Ectodermal cell (in vitro differentiated cells): ENCODE results near the gene RIT2.

Experiments
- H3K27ac ChIP-seq: 2 replicates; pipeline ENCODE4 v1.7.0; 2013; ENCODE audit warnings: mild to moderate bottlenecking, low read depth, low read length; ENCODE audit not compliant: insufficient read depth, poor library complexity, severe bottlenecking
- H3K27me3 ChIP-seq: 2 replicates; pipeline ENCODE4 v1.7.0; 2013; ENCODE audit warnings: mild to moderate bottlenecking, low read length; ENCODE audit not compliant: insufficient read depth, control insufficient read depth, poor library complexity, severe bottlenecking
- H3K36me3 ChIP-seq: one replicate; pipeline ENCODE4 v1.7.0; 2013; ENCODE audit warnings: low read length; ENCODE audit not compliant: control insufficient read depth, insufficient read depth
- H3K4me1 ChIP-seq: one replicate; pipeline ENCODE4 v1.7.0; 2013; ENCODE audit warnings: low read length; ENCODE audit not compliant: control insufficient read depth, insufficient read depth
- H3K4me3 ChIP-seq: 2 replicates; pipeline ENCODE4 v1.7.0; 2013; ENCODE audit warnings: low read depth, low read length, control low read depth; ENCODE audit not compliant: insufficient read depth
- H3K9me3 ChIP-seq: 2 replicates; pipeline ENCODE4 v1.7.0; 2013; ENCODE audit warnings: mild to moderate bottlenecking, low read length, moderate library complexity; ENCODE audit not compliant: control insufficient read depth
- WGBS, 2 experiments: methylation state at CpG; one replicate each; pipeline ENCODE4 v1.1.7; 2013; ENCODE audit warnings: missing lambda C conversion rate in 2 of 2; 5-methylcytosine and 5-hydroxymethylcytosine counted together

The RIT2 gene

GRCh38 chr18:42872838-42873237 lies 242.6 kb downstream of the RIT2 start:
- 91 to 100% methylated on average over 2 of the region's 2 CpGs for WGBS, 2 experiments
- Histone ChIP-seq H3K9me3 (no peaks in the 10 kb centered on the region), H3K4me3 (no peak overlapping the region), H3K27ac (no peak overlapping the region), H3K27me3 (no peaks in the 10 kb centered on the region), H3K4me1 (no peaks in the 10 kb centered on the region), H3K36me3 (no peaks in the 10 kb centered on the region)

GRCh38 chr18:42864876-42865275 lies 250.6 kb downstream of the RIT2 start:
- no peak overlapping the region for H3K4me3 ChIP-seq
- no peaks in the 10 kb centered on the region for H3K4me1 ChIP-seq
- H3K27ac ChIP-seq, result no peak overlapping the region
- no peaks in the 10 kb centered on the region for H3K36me3 ChIP-seq
- no peaks in the 10 kb centered on the region for H3K27me3 ChIP-seq
- H3K9me3 ChIP-seq, result no peaks in the 10 kb centered on the region

DNA sequence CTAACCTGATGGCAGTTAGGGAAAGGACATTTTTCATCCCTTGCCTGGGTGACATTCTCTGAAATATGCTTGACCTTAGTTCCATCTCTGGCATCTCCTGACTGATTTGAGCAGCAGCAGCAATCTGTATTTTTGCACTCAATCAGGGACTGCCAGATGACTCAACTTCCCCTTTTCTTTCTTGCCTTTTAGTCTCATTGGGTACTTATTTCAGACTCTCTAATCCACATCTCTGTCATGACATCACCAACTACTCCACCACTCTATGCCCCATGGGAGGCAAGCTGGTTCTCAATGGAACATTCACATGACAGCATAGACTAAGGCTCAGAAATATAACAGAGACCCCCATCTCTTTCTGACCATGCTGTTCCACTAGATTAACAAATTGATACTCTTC lies 254.2 kb downstream of the RIT2 start:
- no peak overlapping the region for H3K27ac ChIP-seq
- H3K27me3 ChIP-seq, result no peaks in the 10 kb centered on the region
- H3K4me3 ChIP-seq, result no peak overlapping the region
- no peaks in the 10 kb centered on the region for H3K36me3 ChIP-seq
- no peaks in the 10 kb centered on the region for H3K4me1 ChIP-seq
- H3K9me3 ChIP-seq, result no peaks in the 10 kb centered on the region

- WGBS, 2 experiments, result 100% methylated on average over 1 of the region's 1 CpG; no CpG with 5 or more reads in 1 of the 2 experiments
- Histone ChIP-seq H3K4me3 (no peak overlapping the region), H3K9me3 (no peaks in the 10 kb centered on the region), H3K27ac (no peak overlapping the region), H3K4me1 (no peaks in the 10 kb centered on the region), H3K36me3 (no peaks in the 10 kb centered on the region), H3K27me3 (no peaks in the 10 kb centered on the region)
These were observed 254.9 kb downstream of the RIT2 start for GRCh38 chr18:42860548-42860947.

DNA sequence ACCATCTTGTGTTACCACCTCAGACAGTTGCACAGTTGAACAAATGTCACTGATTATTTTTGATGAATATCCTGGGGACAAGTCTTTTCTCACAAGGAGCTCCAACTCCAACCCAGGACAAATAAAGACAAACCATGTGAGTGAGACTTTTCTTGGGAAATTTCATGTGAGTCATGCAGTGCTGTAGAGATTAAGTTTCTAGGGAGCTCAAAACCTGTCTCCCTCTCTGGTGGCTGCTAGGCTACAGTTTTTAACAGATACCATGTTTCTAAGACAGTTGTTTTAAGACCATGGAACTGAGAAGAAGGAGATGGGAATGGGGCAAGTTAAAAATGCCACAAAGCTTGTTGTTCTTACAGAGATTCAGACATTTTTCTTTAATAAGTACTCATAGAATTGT lies 255.5 kb downstream of the RIT2 start:
- Histone ChIP-seq H3K9me3 (no peaks in the 10 kb centered on the region), H3K4me1 (no peaks in the 10 kb centered on the region), H3K4me3 (no peak overlapping the region), H3K36me3 (no peaks in the 10 kb centered on the region), H3K27ac (no peak overlapping the region), H3K27me3 (no peaks in the 10 kb centered on the region)

DNA sequence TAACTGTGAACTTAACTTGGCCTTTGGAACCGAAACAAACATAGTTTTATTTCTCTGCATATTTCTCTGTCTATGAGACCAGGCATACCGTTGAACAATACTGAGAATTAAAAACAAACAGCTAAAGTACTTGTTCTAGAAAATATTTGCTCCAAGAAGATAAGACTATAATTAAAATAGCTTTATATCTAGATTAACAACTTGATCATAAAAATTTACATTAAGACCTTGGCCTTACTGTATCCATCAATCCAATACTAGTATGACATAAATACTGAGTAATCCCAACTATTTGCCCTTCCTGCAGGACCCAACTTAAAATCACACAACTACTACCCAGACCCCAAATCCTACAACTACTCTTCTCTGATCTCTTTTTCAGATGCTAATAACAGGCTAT lies 260.9 kb downstream of the RIT2 start:
- Histone ChIP-seq H3K4me1 (no peaks in the 10 kb centered on the region), H3K27me3 (no peaks in the 10 kb centered on the region), H3K4me3 (no peak overlapping the region), H3K9me3 (no peaks in the 10 kb centered on the region), H3K36me3 (no peaks in the 10 kb centered on the region), H3K27ac (no peak overlapping the region)
- 92 to 100% methylated on average over 1 to 2 of the region's 2 CpGs for WGBS, 2 experiments

DNA sequence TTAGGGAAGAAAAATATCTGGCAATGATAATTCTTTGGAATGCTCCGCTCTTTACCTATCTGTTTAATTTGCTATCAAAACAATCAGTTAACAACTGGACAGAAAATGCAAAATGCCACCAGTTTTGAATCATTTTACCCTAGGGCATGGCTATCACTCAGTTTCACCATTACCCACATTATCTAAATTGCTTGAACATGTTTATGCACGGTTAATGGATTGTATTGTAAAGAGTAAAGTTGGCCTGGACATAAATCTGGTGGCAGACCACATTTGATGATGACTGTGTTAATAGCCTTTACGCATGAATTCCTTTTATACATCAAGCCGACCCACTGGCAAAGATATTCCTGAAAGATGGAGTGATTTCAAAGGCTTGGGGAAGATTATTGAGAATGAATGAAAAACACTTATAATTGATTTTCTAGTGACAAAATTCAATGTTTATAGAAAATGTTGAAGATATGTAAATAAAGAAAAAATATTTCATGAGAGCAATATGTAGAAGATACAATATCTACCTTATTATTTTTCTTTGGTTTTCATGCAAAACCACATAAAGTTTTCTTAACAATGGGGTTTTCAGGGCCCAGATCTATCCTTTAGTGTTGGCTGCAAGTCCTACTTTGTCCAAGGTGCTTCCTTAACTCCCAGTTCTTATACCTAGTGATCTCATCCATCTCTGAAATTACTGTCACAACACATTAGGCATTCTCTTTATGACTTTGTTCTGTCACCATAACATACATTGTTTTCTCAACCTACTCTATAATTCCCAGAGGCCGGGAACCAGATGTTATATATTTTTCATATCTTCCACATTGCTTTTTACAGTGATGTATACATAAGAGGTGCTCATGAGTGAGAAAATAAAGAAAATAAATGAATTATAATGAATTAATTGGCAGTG lies 265.1 kb downstream of the RIT2 start:
- H3K4me3 ChIP-seq, result no peak overlapping the region
- H3K27ac ChIP-seq, result no peak overlapping the region
- no peaks in the 10 kb centered on the region for H3K9me3 ChIP-seq
- no peaks in the 10 kb centered on the region for H3K27me3 ChIP-seq
- no peaks in the 10 kb centered on the region for H3K36me3 ChIP-seq
- WGBS, 2 experiments, result 93 to 98% methylated on average over 4 of the region's 5 CpGs
- H3K4me1 ChIP-seq, result no peaks in the 10 kb centered on the region

- Histone ChIP-seq H3K27ac (no peak overlapping the region), H3K4me3 (no peak overlapping the region), H3K36me3 (no peaks in the 10 kb centered on the region), H3K4me1 (no peaks in the 10 kb centered on the region), H3K9me3 (no peaks in the 10 kb centered on the region), H3K27me3 (no peaks in the 10 kb centered on the region)
- WGBS, 2 experiments, result 94 to 100% methylated on average over 1 of the region's 1 CpG
These were observed 276.1 kb downstream of the RIT2 start for GRCh38 chr18:42839408-42839807.

GRCh38 chr18:42838546-42839145 lies 276.8 kb downstream of the RIT2 start:
- WGBS, 2 experiments, result 91 to 96% methylated on average over 5 of the region's 5 CpGs
- Histone ChIP-seq H3K4me1 (no peaks in the 10 kb centered on the region), H3K9me3 (no peaks in the 10 kb centered on the region), H3K36me3 (no peaks in the 10 kb centered on the region), H3K27me3 (no peaks in the 10 kb centered on the region), H3K27ac (no peak overlapping the region), H3K4me3 (no peak overlapping the region)

- Histone ChIP-seq H3K9me3 (no peaks in the 10 kb centered on the region), H3K4me3 (no peak overlapping the region), H3K36me3 (no peaks in the 10 kb centered on the region), H3K27ac (no peak overlapping the region), H3K27me3 (no peaks in the 10 kb centered on the region), H3K4me1 (no peaks in the 10 kb centered on the region)
These were observed 284.5 kb downstream of the RIT2 start for GRCh38 chr18:42830936-42831335.
